Natural killer cell (primary cell): Measurements from ENCODE around the gene TANC1. TPM values are rescaled to one million over a fixed set of nuclear protein-coding genes. Genes with fewer than 3 reads are reported as not detected.

ENCODE experiments used
- ATAC-seq, 3 donors: fragments of 150-1000 bp in 2 of 3; fragments of 200-7000 bp in 1 of 3; cut with Tn5 transposase; 1 replicate in 1 of 3; 2 replicates in 2 of 3; pipeline ENCODE4 v1.10.0; 2021; ENCODE audit warnings: mild to moderate bottlenecking in 2 of 3, moderate library complexity in 2 of 3
- DNase-seq, 2 donors: peaks; one replicate each; pipeline versions ENCODE4 v3.0.0 to v3.0.0-alpha.2; 2013 to 2021; ENCODE audit warnings: mixed read lengths in 1 of 2
- H3K27ac ChIP-seq: one replicate; pipeline ENCODE4 v1.5.1; 2013; ENCODE audit warnings: mild to moderate bottlenecking, low read length
- H3K27me3 ChIP-seq: one replicate; pipeline ENCODE4 v1.6.1; 2013; ENCODE audit warnings: low read length; ENCODE audit not compliant: control insufficient read depth, insufficient read depth
- H3K36me3 ChIP-seq: one replicate; pipeline ENCODE4 v1.6.1; 2013; ENCODE audit warnings: low read length; ENCODE audit not compliant: control insufficient read depth, insufficient read depth
- H3K4me1 ChIP-seq: one replicate; pipeline ENCODE4 v1.6.1; 2013; ENCODE audit warnings: low read length; ENCODE audit not compliant: control insufficient read depth, insufficient read depth
- H3K4me3 ChIP-seq: one replicate; pipeline ENCODE4 v1.5.1; 2013; ENCODE audit warnings: low read length
- H3K9me3 ChIP-seq: one replicate; pipeline ENCODE4 v1.6.1; 2013; ENCODE audit warnings: low read length; ENCODE audit not compliant: control insufficient read depth, insufficient read depth
- H3K27ac Mint-ChIP-seq, 2 donors: one replicate each; pipeline ENCODE4 v1.8.0; 2022; ENCODE audit warnings: mild to moderate bottlenecking in 2 of 2, mixed read lengths in 2 of 2, moderate library complexity in 1 of 2
- H3K27me3 Mint-ChIP-seq, 2 donors: one replicate each; pipeline ENCODE4 v1.8.0; 2022; ENCODE audit warnings: low read depth in 2 of 2, mixed read lengths in 2 of 2
- H3K36me3 Mint-ChIP-seq: one replicate; pipeline ENCODE4 v1.8.0; 2022; ENCODE audit warnings: mixed read lengths
- H3K4me1 Mint-ChIP-seq, 2 donors: one replicate each; pipeline ENCODE4 v1.8.0; 2022; ENCODE audit warnings: mixed read lengths in 2 of 2
- H3K4me3 Mint-ChIP-seq: one replicate; pipeline ENCODE4 v1.8.0; 2022; ENCODE audit warnings: mild to moderate bottlenecking, moderate library complexity, mixed read lengths
- H3K9me3 Mint-ChIP-seq, 2 donors: one replicate each; pipeline ENCODE4 v1.8.0; 2022; ENCODE audit warnings: mixed read lengths in 2 of 2
- WGBS: methylation state at CpG from one replicate; pipeline ENCODE4 v1.1.7; 2013; ENCODE audit warnings: missing lambda C conversion rate; ENCODE audit not compliant: insufficient coverage; 5-methylcytosine and 5-hydroxymethylcytosine counted together
- intact Hi-C: fragments of 100-400 bp; cut with micrococcal nuclease; formaldehyde crosslinking; loops from one replicate; pipeline ENCODE4 v1.14.2; 2022
- total RNA-seq, 4 donors: library from RNA; stranded (reverse); fragments of 120-200 nt in 1 of 4; gene quantifications; one replicate each; pipeline versions ENCODE4 v1.2.3 to v1.2.4, GENCODE V29; 2013 to 2022
- TF ChIP-seq, protein P1 (sequence below): fragments of 200-600 bp; IDR thresholded peaks from one replicate; pipeline ENCODE4 v1.8.0; 2022; ENCODE audit warnings: antibody characterized with exemption

The TANC1 gene
- total RNA-seq, 3 donors from 2014 or later (not counting 1 experiment from before 2014, with no cell fraction given): 0.82 to 4.2 (median 1.1) TPM

DNA sequence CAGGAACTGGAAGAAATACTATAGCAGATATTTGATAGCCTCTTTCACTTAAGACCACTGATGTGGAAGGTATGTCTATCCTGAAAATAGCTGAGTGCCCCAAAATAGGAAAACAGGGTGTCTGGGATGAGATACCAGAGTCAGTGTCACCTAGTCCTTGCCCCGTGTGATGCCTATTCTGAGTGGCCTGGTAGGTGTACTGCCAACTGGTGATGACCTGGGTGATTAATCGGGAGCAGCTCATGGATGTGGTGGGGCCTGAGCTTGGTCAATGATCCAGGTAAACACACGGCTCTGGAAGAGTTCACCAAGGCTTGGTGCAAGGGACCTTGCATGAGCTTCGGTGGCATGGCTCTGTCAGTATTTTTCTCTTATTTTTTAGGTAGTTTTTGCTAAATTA lies 95.2 kb downstream of the TANC1 start:
- ATAC-seq (no peak), DNase-seq (no peak)
- TF ChIP-seq, protein P1, sequence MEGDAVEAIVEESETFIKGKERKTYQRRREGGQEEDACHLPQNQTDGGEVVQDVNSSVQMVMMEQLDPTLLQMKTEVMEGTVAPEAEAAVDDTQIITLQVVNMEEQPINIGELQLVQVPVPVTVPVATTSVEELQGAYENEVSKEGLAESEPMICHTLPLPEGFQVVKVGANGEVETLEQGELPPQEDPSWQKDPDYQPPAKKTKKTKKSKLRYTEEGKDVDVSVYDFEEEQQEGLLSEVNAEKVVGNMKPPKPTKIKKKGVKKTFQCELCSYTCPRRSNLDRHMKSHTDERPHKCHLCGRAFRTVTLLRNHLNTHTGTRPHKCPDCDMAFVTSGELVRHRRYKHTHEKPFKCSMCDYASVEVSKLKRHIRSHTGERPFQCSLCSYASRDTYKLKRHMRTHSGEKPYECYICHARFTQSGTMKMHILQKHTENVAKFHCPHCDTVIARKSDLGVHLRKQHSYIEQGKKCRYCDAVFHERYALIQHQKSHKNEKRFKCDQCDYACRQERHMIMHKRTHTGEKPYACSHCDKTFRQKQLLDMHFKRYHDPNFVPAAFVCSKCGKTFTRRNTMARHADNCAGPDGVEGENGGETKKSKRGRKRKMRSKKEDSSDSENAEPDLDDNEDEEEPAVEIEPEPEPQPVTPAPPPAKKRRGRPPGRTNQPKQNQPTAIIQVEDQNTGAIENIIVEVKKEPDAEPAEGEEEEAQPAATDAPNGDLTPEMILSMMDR: no peak
- intact Hi-C loops: no loop called here
- no peaks in the 10 kb centered on the region for H3K36me3 ChIP-seq
- H3K9me3 ChIP-seq: no peaks in the 10 kb centered on the region
- H3K27me3 ChIP-seq: no peaks in the 10 kb centered on the region
- Mint-ChIP-seq H3K4me1 (no peaks in the 10 kb centered on the region), H3K9me3 (no peaks in the 10 kb centered on the region), H3K27ac (no peak overlapping the region), H3K4me3 (no peak overlapping the region), H3K36me3 (no peaks in the 10 kb centered on the region), H3K27me3 (peaks cover 0 to 7% of the 10 kb centered on the region in 2 donors)
- H3K4me1 ChIP-seq: no peaks in the 10 kb centered on the region
- no peak overlapping the region for H3K27ac ChIP-seq
- WGBS: 89% methylated on average over 4 of the region's 4 CpGs
- no peak overlapping the region for H3K4me3 ChIP-seq

DNA sequence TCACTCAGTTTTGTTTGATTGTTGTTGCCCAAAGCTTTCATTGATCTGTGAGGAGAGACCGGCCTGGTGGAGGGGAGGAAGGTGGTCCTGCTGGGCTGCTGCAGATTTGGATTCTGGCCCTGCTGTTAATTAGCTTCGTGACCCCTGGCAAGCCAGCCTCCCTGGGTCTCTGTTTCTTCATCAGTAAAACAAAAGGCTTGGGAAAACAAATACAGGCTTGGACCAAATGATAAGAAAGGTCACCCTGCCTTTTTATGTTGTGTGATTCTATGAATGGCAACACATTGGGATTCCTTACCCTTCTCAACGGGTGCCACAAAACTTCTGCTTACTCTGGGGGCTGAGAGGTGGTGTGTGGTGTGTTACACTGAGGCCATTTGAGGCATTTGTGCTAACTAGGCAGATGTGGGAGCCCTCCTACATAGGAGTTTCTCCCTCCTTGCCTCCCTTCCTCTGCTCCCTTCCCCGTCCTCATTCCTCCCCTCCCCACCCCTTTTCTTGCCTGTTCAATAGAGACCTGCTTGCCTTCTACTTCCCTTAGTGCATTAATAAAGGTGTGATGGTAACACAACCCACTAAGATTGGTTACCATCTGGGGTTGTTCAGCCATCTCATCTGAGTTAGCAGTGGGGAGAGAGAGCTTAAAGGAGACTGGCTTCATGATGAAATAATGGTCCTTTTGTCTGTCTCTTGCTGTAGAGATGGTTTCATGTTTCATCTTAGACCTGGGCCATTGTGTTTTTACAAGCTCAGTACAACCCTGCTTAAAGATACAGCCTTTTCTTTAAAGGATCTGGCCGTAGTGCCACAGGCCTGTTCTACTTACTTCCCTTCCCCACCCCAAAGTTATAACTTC lies 96.2 kb downstream of the TANC1 start:
- no peak for ATAC-seq
- no peak for DNase-seq
- H3K27me3 Mint-ChIP-seq: peaks cover 0 to 3% of the 10 kb centered on the region in 2 donors
- H3K9me3 Mint-ChIP-seq: no peaks in the 10 kb centered on the region
- TF ChIP-seq, protein P1: no peak
- Histone ChIP-seq H3K27ac (no peak overlapping the region), H3K27me3 (no peaks in the 10 kb centered on the region), H3K9me3 (no peaks in the 10 kb centered on the region), H3K36me3 (no peaks in the 10 kb centered on the region), H3K4me3 (no peak overlapping the region), H3K4me1 (no peaks in the 10 kb centered on the region)
- no peak overlapping the region for H3K27ac Mint-ChIP-seq
- no peaks in the 10 kb centered on the region for H3K36me3 Mint-ChIP-seq
- no peak overlapping the region for H3K4me3 Mint-ChIP-seq
- intact Hi-C loops: no loop called here
- H3K4me1 Mint-ChIP-seq: no peaks in the 10 kb centered on the region
- 94% methylated on average over 3 of the region's 5 CpGs for WGBS

- no peak for DNase-seq
- Histone ChIP-seq H3K4me1 (no peaks in the 10 kb centered on the region), H3K9me3 (no peaks in the 10 kb centered on the region), H3K36me3 (no peaks in the 10 kb centered on the region), H3K4me3 (no peak overlapping the region), H3K27ac (no peak overlapping the region), H3K27me3 (no peaks in the 10 kb centered on the region)
- TF ChIP-seq, protein P1: no peak
- H3K9me3 Mint-ChIP-seq: no peaks in the 10 kb centered on the region
- H3K27ac Mint-ChIP-seq: no peak overlapping the region
- no peak overlapping the region for H3K4me3 Mint-ChIP-seq
- no peaks in the 10 kb centered on the region for H3K27me3 Mint-ChIP-seq
- 100% methylated on average over 1 of the region's 1 CpG for WGBS
- no peak for ATAC-seq
- no peaks in the 10 kb centered on the region for H3K4me1 Mint-ChIP-seq
- H3K36me3 Mint-ChIP-seq: no peaks in the 10 kb centered on the region
- intact Hi-C loops: no loop called here
Measured at GRCh38 chr2:159065313-159065712, 96.9 kb downstream of the TANC1 start.
